HepG2 (cell line): ENCODE results near the gene KANK3. TPM values are rescaled to one million over a fixed set of nuclear protein-coding genes. Genes with fewer than 3 reads are reported as not detected.

ENCODE experiments used
- GATAD1 ChIP-seq: IDR thresholded peaks from 2 replicates; pipeline ENCODE4 v1.6.1; 2016; ENCODE audit warnings: missing genetic modification reagents, missing compliant biosample characterization
- HNRNPH1 ChIP-seq: fragments of 200-400 bp; formaldehyde crosslinking; optimal IDR thresholded peaks from 2 replicates; pipeline ENCODE3; 2017; ENCODE audit warnings: mild to moderate bottlenecking, low read depth, low read length
- KLF13 ChIP-seq: sonication (generic); formaldehyde crosslinking; IDR thresholded peaks from 2 replicates; pipeline ENCODE4 v1.4.0; 2020; ENCODE audit warnings: mild to moderate bottlenecking, missing genetic modification reagents
- NCOA1 ChIP-seq: sonication (generic); formaldehyde crosslinking; IDR thresholded peaks from 2 replicates; pipeline ENCODE4 v1.9.0; 2021; ENCODE audit warnings: missing genetic modification reagents
- NFRKB ChIP-seq: fragments of 450-650 bp; IDR thresholded peaks from 2 replicates; pipeline ENCODE4 v1.6.1; 2017
- NONO ChIP-seq, 2 experiments: fragments of 450-650 bp in 1 of 2; sonication (generic) in 1 of 2; formaldehyde crosslinking in 1 of 2; IDR thresholded peaks in 1 of 2; conservative IDR thresholded peaks in 1 of 2; 2 replicates each; pipeline versions ENCODE4 v1.6.1 to v1.8.0; 2017 to 2022; ENCODE audit warnings: mild to moderate bottlenecking in 1 of 2, missing genetic modification reagents in 1 of 2, moderate library complexity in 1 of 2
- SIN3B ChIP-seq: fragments of 150-350 bp; IDR thresholded peaks from 2 replicates; pipeline ENCODE4 v1.6.1; 2014; ENCODE audit warnings: low read length
- SRF ChIP-seq: IDR thresholded peaks from 2 replicates; pipeline ENCODE4 v1.6.1; 2011; ENCODE audit warnings: mild to moderate bottlenecking, low read depth, low read length, moderate library complexity
- WIZ ChIP-seq: sonication (generic); formaldehyde crosslinking; IDR thresholded peaks from 2 replicates; pipeline ENCODE4 v1.5.1; 2020; ENCODE audit warnings: mild to moderate bottlenecking, missing genetic modification reagents
- ZBTB3 ChIP-seq: sonication (generic); formaldehyde crosslinking; IDR thresholded peaks from 2 replicates; pipeline ENCODE4 v1.4.0; 2020; ENCODE audit warnings: low read depth, mild to moderate bottlenecking, moderate library complexity, missing genetic modification reagents, borderline replicate concordance
- ZFYVE20 ChIP-seq: sonication (generic); formaldehyde crosslinking; IDR thresholded peaks from 2 replicates; pipeline ENCODE4 v1.8.0; 2023; ENCODE audit warnings: low read depth, mild to moderate bottlenecking, moderate library complexity, missing genetic modification reagents, borderline replicate concordance
- ZNF616 ChIP-seq: sonication (generic); formaldehyde crosslinking; IDR thresholded peaks from 2 replicates; pipeline ENCODE4 v1.5.0; 2020; ENCODE audit warnings: low read depth, mild to moderate bottlenecking, missing genetic modification reagents
- ZNF629 ChIP-seq: sonication (generic); formaldehyde crosslinking; conservative IDR thresholded peaks from 2 replicates; pipeline ENCODE4 v1.5.0; 2020; ENCODE audit warnings: missing genetic modification reagents
- ZNF720 ChIP-seq: sonication (generic); formaldehyde crosslinking; IDR thresholded peaks from 2 replicates; pipeline ENCODE4 v1.4.0; 2020; ENCODE audit warnings: missing genetic modification reagents
- ZNF83 ChIP-seq: sonication (generic); formaldehyde crosslinking; IDR thresholded peaks from 2 replicates; pipeline ENCODE4 v1.4.0; 2020; ENCODE audit warnings: missing genetic modification reagents, mild to moderate bottlenecking, borderline replicate concordance
- polyA plus RNA-seq, 8 experiments: library from polyadenylated mRNA; depleted of rRNA in 3 of 8; stranded (reverse) in 7 of 8; unstranded in 1 of 8; fragments of >200 nt; fragmentation: Illumina TruSeq in 4 of 8; extraction: Trizol in 4 of 8; gene quantifications; 2 replicates each; pipeline versions ENCODE4 v1.2.1 to v1.2.3, GENCODE V29; 2011 to 2016; ENCODE audit warnings: low read depth in 4 of 8, missing spikeins in 1 of 8, mixed read lengths in 1 of 8; ENCODE audit not compliant: insufficient read depth in 1 of 8
- total RNA-seq, 5 experiments: library from RNA; depleted of rRNA; stranded (reverse); fragments of >200 nt; fragmentation: Illumina TruSeq; extraction: Trizol; gene quantifications; 2 replicates each; pipeline ENCODE4 v1.2.3, GENCODE V29; 2016; ENCODE audit warnings: low read depth in 1 of 5
- TF ChIP-seq, protein P1 (sequence below): sonication (generic); formaldehyde crosslinking; IDR thresholded peaks from 2 replicates; pipeline ENCODE4 v1.8.1; 2023; ENCODE audit warnings: mild to moderate bottlenecking, moderate library complexity, missing genetic modification reagents
- TF ChIP-seq, protein P2 (sequence below): sonication (generic); formaldehyde crosslinking; IDR thresholded peaks from 2 replicates; pipeline ENCODE4 v1.5.0; 2020; ENCODE audit warnings: mild to moderate bottlenecking, missing genetic modification reagents
- TF ChIP-seq, protein P3 (sequence below), 2 experiments: sonication (generic) in 1 of 2; formaldehyde crosslinking in 1 of 2; IDR thresholded peaks; 2 replicates each; pipeline versions ENCODE4 v1.4.0 to v1.6.1; 2018 to 2020; ENCODE audit warnings: missing genetic modification reagents in 2 of 2, borderline replicate concordance in 1 of 2, low read depth in 1 of 2, mild to moderate bottlenecking in 1 of 2, missing biosample characterization in 1 of 2
- TF ChIP-seq, protein P4 (sequence below): IDR thresholded peaks from 2 replicates; pipeline ENCODE4 v1.6.1; 2018; ENCODE audit warnings: missing genetic modification reagents

KANK3 gene
- total and polyA plus RNA-seq, 2 of the 13 experiments (the other 11 are each of a cell fraction or from before 2014, with no cell fraction given) = 0.15 to 0.20 TPM

DNA sequence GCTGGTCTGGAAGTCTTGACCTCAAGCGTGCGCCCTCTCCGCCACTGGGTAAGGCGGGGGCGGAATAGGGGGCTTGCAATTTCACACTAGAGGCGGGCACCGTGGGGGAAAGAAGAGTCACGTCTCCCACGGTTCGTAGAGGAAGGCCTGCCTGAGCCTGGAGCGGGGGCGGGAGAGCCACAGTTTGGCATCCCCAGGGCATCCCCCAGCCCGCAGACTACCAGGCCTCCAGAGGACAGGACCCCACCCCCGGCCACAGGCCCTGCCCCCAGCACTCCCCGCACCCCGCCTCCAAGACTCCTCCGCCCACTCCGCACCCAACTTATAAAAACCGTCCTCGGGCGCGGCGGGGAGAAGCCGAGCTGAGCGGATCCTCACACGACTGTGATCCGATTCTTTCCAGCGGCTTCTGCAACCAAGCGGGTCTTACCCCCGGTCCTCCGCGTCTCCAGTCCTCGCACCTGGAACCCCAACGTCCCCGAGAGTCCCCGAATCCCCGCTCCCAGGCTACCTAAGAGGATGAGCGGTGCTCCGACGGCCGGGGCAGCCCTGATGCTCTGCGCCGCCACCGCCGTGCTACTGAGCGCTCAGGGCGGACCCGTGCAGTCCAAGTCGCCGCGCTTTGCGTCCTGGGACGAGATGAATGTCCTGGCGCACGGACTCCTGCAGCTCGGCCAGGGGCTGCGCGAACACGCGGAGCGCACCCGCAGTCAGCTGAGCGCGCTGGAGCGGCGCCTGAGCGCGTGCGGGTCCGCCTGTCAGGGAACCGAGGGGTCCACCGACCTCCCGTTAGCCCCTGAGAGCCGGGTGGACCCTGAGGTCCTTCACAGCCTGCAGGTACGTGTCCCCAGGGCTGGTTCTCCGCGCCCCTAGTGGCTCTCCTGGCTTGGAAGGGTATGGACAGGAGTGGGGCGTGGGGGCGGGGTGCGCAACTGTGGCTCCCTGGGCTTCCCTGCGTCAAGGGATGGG lies 21.0 kb upstream of the KANK3 start, which contains the start of gene ANGPTL4 (continued):
- TF ChIP-seq WIZ (CRISPR knock-in tag) = no peak
- peak; percentile 53; the same call in 1 of the 2 replicates for TF ChIP-seq ZNF83 (CRISPR knock-in tag)
- no peak for TF ChIP-seq SRF
- TF ChIP-seq ZNF720 (CRISPR knock-in tag) = no peak
- TF ChIP-seq, protein P1, sequence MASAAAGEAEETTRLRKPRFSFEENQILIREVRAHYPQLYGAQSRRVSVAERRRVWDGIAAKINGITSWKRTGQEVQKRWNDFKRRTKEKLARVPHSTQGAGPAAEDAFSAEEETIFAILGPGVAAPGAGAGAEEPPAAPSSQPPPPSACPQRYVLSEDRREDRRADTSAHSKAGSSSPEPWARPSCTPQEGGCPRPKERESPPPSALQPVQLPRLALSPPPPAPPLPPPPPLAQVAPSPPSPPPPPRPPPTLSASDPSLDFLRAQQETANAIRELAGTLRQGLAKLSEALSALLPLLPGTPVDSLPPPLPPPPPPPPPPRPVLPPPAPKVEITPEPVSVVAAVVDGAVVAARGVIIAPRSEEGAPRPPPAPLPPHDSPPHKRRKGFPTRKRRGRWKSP (CRISPR knock-in tag) = peak; percentile 96
- TF ChIP-seq KLF13 (CRISPR knock-in tag) = no peak
- TF ChIP-seq GATAD1 = no peak
- TF ChIP-seq ZFYVE20 (CRISPR knock-in tag) = no peak
- no peak for TF ChIP-seq NCOA1 (CRISPR knock-in tag)
- TF ChIP-seq, protein P2, sequence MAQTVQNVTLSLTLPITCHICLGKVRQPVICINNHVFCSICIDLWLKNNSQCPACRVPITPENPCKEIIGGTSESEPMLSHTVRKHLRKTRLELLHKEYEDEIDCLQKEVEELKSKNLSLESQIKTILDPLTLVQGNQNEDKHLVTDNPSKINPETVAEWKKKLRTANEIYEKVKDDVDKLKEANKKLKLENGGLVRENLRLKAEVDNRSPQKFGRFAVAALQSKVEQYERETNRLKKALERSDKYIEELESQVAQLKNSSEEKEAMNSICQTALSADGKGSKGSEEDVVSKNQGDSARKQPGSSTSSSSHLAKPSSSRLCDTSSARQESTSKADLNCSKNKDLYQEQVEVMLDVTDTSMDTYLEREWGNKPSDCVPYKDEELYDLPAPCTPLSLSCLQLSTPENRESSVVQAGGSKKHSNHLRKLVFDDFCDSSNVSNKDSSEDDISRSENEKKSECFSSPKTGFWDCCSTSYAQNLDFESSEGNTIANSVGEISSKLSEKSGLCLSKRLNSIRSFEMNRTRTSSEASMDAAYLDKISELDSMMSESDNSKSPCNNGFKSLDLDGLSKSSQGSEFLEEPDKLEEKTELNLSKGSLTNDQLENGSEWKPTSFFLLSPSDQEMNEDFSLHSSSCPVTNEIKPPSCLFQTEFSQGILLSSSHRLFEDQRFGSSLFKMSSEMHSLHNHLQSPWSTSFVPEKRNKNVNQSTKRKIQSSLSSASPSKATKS (CRISPR knock-in tag) = no peak
- TF ChIP-seq, protein P3, sequence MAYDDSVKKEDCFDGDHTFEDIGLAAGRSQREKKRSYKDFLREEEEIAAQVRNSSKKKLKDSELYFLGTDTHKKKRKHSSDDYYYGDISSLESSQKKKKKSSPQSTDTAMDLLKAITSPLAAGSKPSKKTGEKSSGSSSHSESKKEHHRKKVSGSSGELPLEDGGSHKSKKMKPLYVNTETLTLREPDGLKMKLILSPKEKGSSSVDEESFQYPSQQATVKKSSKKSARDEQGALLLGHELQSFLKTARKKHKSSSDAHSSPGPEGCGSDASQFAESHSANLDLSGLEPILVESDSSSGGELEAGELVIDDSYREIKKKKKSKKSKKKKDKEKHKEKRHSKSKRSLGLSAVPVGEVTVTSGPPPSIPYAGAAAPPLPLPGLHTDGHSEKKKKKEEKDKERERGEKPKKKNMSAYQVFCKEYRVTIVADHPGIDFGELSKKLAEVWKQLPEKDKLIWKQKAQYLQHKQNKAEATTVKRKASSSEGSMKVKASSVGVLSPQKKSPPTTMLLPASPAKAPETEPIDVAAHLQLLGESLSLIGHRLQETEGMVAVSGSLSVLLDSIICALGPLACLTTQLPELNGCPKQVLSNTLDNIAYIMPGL (CRISPR knock-in tag; IDR thresholded peaks at IDR 0.05; ENCODE audit: borderline replicate concordance in 1 of 2, low read depth in 1 of 2) = peak; percentile 47 to 72; a peak in 3 of 4 replicates
- no peak for TF ChIP-seq HNRNPH1
- TF ChIP-seq ZNF629 (CRISPR knock-in tag) = 0 out of 2 replicates have a peak, but pooled peaks have one; percentile 13
- TF ChIP-seq, protein P4, sequence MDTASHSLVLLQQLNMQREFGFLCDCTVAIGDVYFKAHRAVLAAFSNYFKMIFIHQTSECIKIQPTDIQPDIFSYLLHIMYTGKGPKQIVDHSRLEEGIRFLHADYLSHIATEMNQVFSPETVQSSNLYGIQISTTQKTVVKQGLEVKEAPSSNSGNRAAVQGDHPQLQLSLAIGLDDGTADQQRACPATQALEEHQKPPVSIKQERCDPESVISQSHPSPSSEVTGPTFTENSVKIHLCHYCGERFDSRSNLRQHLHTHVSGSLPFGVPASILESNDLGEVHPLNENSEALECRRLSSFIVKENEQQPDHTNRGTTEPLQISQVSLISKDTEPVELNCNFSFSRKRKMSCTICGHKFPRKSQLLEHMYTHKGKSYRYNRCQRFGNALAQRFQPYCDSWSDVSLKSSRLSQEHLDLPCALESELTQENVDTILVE = no peak
- TF ChIP-seq ZNF616 (CRISPR knock-in tag) = no peak
- no peak for TF ChIP-seq NONO (IDR thresholded peaks at IDR 0.05)
- no peak; the same call in none of the 2 replicates for TF ChIP-seq NONO (CRISPR knock-in tag; conservative IDR thresholded peaks at IDR 0.05)
- TF ChIP-seq NFRKB = no peak
- no peak for TF ChIP-seq ZBTB3 (CRISPR knock-in tag)
- TF ChIP-seq SIN3B = no peak
